HG03066 (cell line): ENCODE results near the gene CYP2C18.
"Not testable (repeated sequence)": the region's sequence is repeated elsewhere in the genome, so short reads cannot be mapped to it uniquely, and the experiment has no call there.

Experiments
- ATAC-seq: cut with Tn5 transposase; IDR thresholded peaks from one replicate; pipeline ENCODE4 v1.9.1; 2021; ENCODE audit warnings: low read depth; ENCODE audit not compliant: unreplicated experiment

The CYP2C18 gene

GRCh38 chr10:94683214-94684054 lies at the start of gene CYP2C18:
TSS of gene CYP2C18 (plus strand) at chr10:94683729. CDS start at chr10:94683820, 91 bp downstream.
- no peak for ATAC-seq

DNA sequence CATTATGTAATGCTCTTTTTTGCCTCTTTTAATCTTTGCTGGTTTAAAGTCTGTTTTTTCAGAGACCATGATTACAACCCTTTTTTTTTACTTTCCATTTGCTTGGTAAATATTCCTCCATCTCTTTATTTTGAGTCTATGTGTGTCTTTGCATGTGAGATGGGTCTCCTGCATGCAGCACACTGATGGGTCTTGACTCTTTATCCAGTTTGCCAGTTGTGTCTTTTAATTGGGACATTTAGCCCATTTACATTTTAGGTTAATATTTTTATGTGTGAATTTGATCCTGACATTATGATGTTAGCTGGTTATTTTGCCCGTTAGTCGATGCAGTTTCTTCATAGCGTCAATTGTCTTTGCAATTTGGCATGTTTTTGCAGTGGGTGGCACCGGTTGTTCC lies 45.4 kb upstream of the CYP2C18 start:
- ATAC-seq, result not testable (repeated sequence)

- no peak for ATAC-seq
These were observed 43.6 kb upstream of the CYP2C18 start for GRCh38 chr10:94639902-94640301.

- no peak for ATAC-seq
These were observed 43.0 kb upstream of the CYP2C18 start for GRCh38 chr10:94640562-94640961.

- no peak for ATAC-seq
These were observed 42.0 kb upstream of the CYP2C18 start for GRCh38 chr10:94641480-94641879.

GRCh38 chr10:94644352-94644751 lies 39.2 kb upstream of the CYP2C18 start:
- ATAC-seq, result no peak

DNA sequence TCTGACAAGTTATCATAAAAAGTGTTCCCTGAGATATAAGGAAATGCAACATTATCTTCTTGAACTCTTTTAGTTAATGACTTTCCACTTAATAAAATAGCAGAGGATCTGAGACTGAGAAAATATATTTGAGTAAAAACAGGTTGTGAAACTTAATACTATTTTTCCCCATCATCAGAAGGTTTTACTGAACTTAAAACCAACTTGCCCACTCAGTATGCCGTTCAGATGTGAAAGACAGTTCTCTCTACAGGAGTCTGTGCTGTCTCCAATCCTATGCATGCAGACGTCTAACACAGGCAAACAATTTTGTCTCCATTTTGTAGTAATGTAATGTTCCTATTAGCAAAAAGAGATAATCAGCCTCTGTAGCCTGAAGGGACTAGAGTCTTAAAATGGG lies 38.2 kb upstream of the CYP2C18 start:
- ATAC-seq, result peak; percentile 68

GRCh38 chr10:94655201-94655600 lies 28.3 kb upstream of the CYP2C18 start:
- not testable (repeated sequence) for ATAC-seq

DNA sequence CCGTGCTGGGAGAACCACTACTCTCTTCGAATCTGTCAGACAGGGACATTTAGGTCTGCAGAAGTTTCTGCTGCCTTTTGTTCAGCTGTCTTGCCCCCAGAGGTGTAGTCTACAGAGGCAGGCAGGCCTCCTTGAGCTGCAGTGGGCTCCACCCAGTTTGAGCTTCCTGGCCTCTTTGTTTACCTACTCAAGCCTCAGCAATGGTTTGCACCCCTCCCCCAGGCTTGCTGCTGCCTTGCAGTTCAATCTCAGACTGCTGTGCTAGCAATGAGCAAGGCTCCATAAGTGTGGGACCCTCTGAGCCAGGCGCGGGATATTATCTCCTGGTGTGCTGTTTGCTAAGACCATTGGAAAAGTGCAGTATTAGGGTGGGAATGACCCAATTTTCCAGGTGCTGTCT lies 20.5 kb upstream of the CYP2C18 start:
- not testable (repeated sequence) for ATAC-seq

- no peak for ATAC-seq
These were observed 17.0 kb upstream of the CYP2C18 start for GRCh38 chr10:94666391-94667102.

DNA sequence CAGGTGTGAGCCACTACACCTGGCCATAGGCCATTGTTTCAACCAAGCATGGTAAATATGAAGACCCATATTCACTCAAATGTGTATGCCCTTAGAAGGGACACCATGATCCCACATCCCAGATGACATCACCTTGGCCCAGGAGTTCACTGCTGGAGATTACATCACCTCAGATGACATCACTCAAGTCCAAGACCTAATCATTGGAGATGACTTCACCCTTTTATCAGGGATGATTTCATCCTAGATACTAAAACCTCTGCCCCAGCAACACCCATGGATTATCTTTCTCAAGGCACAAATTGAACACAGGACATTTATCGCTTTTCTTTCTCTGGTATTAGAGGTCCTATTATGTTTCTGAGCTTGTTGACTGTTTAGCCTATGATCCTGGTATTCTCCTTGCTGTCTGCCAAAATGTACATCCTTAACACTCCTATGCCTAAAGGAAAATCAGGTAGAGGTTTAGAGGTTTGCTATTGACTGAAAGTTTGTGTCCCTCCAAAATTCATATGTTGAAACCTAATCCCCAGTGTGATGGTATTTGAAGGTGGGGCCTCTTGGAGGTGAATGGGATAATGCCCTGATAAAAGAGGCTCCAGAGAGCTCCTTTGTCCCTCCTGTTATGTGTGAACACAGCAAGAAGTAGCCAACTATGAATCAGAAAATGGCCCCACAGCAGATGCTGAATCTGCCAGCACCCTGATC lies 9.8 kb upstream of the CYP2C18 start:
- no peak for ATAC-seq

DNA sequence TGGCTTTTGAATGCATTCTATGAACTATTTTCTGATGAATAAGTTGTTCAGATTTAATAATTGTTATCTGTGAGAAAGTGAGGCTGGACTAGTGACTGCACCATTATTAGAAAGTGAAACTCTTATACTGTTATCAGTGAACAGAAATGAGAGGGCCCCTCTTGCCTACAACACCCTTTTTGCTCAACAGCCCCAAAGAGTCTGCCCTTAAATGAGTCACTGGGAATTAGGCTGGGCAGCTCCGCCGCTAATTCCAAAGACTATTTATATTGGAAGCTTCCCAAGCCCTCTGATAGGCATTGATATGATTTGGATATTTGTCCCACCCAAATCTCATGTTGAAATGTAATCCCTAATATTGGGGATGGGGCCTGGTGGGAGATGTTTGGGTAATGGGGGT lies 7.0 kb upstream of the CYP2C18 start:
- no peak for ATAC-seq

GRCh38 chr10:94677691-94678090 lies 5.8 kb upstream of the CYP2C18 start:
- ATAC-seq, result no peak

GRCh38 chr10:94678475-94678874 lies 5.1 kb upstream of the CYP2C18 start:
- ATAC-seq, result no peak

DNA sequence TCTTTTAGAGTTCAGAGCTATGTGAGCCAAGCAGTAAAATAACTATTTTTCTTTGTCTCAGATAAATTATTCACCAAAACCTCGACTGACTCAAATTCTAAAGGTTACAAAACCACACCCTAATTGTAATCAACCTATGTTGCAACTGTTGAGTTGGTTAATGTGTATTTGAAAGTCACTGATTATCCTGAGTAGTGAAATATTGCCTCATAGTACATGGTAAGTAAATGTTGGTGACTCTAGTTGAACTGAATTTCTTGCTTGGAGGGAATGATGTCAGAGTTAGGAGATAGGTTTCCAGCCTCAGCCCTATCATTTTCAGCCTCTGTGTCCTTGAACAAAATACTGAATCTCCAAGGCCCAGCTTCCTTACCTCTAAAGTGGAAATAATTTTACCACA lies 3.0 kb upstream of the CYP2C18 start:
- no peak for ATAC-seq

DNA sequence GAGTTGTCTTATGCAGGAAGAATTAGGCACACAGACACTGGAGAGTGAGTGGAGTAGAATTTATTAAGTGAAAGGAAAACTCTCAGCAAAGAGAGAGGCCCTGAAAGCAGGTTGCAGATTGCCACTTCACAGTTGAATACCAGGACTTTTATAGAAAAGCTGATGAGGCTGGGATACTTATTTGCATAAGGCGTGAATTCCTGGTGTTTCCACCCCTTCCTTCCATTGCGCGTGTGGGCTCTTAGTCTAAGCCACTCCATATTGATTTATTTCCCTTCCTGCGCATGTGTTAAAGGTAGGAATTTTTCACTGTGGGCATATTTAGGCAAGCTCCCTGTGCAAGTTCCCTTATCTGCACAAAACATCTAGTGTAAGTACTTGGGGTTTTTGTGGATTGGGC lies 893 bp upstream of the CYP2C18 start:
- not testable (repeated sequence) for ATAC-seq

- ATAC-seq, result no peak
These were observed 4.2 kb downstream of the CYP2C18 start for GRCh38 chr10:94687625-94688248.

- no peak for ATAC-seq
These were observed 22.6 kb downstream of the CYP2C18 start for GRCh38 chr10:94706089-94706488.

DNA sequence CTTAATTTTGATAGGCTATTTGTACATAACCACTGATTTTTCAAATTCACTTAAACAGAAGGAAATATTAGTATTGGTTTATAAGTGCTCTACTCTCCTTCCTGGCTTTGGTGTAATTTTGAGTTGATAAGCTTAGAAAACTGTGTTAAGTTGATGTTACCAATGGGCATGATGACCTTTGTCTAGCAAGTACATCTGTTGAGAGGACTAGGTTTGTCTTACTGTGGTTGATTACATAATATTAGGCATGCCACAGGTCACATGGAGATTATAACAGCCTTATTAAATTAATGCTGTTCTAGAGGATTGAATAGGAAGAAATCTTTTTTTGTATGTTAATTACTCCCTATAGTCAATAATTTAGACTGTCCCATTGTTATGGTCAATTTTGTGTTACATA lies 27.0 kb downstream of the CYP2C18 start:
- no peak for ATAC-seq

DNA sequence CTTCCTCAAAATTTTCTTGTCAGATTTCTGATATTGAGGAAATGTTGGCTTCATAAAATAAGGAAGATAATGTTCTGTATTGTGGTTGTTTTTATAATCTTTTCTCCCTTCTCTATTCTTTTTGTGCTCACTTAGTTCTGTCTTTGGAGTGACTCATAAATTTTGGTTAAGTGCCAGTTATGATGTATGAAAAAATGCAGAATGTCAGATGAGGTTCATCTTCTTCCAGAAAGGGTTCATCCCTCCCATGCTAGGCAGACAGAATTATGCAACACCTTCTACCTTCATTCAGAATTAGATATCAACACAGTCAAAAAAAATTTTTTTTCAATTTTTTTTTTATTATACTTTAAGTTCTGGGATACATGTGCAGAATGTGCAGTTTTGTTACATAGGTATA lies 42.3 kb downstream of the CYP2C18 start:
- no peak for ATAC-seq

- ATAC-seq, result no peak
These were observed 51.7 kb downstream of the CYP2C18 start for GRCh38 chr10:94735197-94735596.
